Endometrial microvascular endothelial cells (primary cell): ENCODE data around the gene STXBP6. TPM values are rescaled to one million over a fixed set of nuclear protein-coding genes. Genes with fewer than 3 reads are reported as not detected.
"Not testable (repeated sequence)": the region's sequence is repeated elsewhere in the genome, so short reads cannot be mapped to it uniquely, and the experiment has no call there.

ENCODE experiments used
- in situ Hi-C: cut with HindIII; loops from 2 replicates; pipeline ENCODE4 v1.10.0; 2017; ENCODE audit warnings: low sequenced_read_pairs, low pct_unique_long_range_greater_than_20kb; ENCODE audit errors: inconsistent ontology term
- total RNA-seq: library from RNA; depleted of rRNA; stranded (reverse); fragments of >200 nt; gene quantifications from one replicate; pipeline ENCODE4 v1.2.3, GENCODE V29; 2015; ENCODE audit errors: inconsistent ontology term

STXBP6 gene
- total RNA-seq, 1 donor from 2014 or later = not detected

- in situ Hi-C loops = no loop called here
These were observed 192.7 kb downstream of the STXBP6 start for GRCh38 chr14:24857277-24857676.

- in situ Hi-C loops = no loop called here
These were observed 196.5 kb downstream of the STXBP6 start for GRCh38 chr14:24853446-24853845.

GRCh38 chr14:24852312-24853060, 197.5 kb downstream of the STXBP6 start:
- in situ Hi-C loops = no loop called here

- in situ Hi-C loops = no loop called here
These were observed 198.1 kb downstream of the STXBP6 start for GRCh38 chr14:24851837-24852236.

GRCh38 chr14:24851406-24851805, 198.5 kb downstream of the STXBP6 start:
- in situ Hi-C loops = no loop called here

GRCh38 chr14:24850072-24850471, 199.9 kb downstream of the STXBP6 start:
- in situ Hi-C loops = no loop called here

- in situ Hi-C loops = no loop called here
These were observed 200.5 kb downstream of the STXBP6 start for GRCh38 chr14:24849471-24849870.

GRCh38 chr14:24848102-24848790, 201.7 kb downstream of the STXBP6 start:
- in situ Hi-C loops = no loop called here

GRCh38 chr14:24847568-24848095, 202.3 kb downstream of the STXBP6 start:
- in situ Hi-C loops = no loop called here

GRCh38 chr14:24846261-24846660, 203.7 kb downstream of the STXBP6 start:
- in situ Hi-C loops = no loop called here

GRCh38 chr14:24845851-24846250, 204.1 kb downstream of the STXBP6 start:
- in situ Hi-C loops = no loop called here

GRCh38 chr14:24844011-24844410, 205.9 kb downstream of the STXBP6 start:
- in situ Hi-C loops = no loop called here

- in situ Hi-C loops = no loop called here
These were observed 206.5 kb downstream of the STXBP6 start for GRCh38 chr14:24843494-24843893.

GRCh38 chr14:24840204-24840893, 209.6 kb downstream of the STXBP6 start:
- in situ Hi-C loops = no loop called here

- in situ Hi-C loops = no loop called here
These were observed 210.2 kb downstream of the STXBP6 start for GRCh38 chr14:24839617-24840203.

GRCh38 chr14:24838945-24839616, 210.9 kb downstream of the STXBP6 start:
- in situ Hi-C loops = no loop called here

GRCh38 chr14:24837280-24838046, 212.5 kb downstream of the STXBP6 start:
- in situ Hi-C loops = no loop called here

GRCh38 chr14:24836324-24836723, 213.6 kb downstream of the STXBP6 start:
- in situ Hi-C loops = not testable (repeated sequence)
